GM18505 (cell line): Measurements from ENCODE around the gene MAP6.

ENCODE experiments used
- ATAC-seq: cut with Tn5 transposase; IDR thresholded peaks from one replicate; pipeline ENCODE4 v1.9.1; 2021; ENCODE audit not compliant: unreplicated experiment
- POLR2A ChIP-seq: IDR thresholded peaks from 4 replicates; pipeline ENCODE4 v1.6.1; 2011; ENCODE audit warnings: borderline replicate concordance; ENCODE audit not compliant: insufficient read depth, insufficient read length; ENCODE audit errors: extremely low read depth

Gene MAP6

DNA sequence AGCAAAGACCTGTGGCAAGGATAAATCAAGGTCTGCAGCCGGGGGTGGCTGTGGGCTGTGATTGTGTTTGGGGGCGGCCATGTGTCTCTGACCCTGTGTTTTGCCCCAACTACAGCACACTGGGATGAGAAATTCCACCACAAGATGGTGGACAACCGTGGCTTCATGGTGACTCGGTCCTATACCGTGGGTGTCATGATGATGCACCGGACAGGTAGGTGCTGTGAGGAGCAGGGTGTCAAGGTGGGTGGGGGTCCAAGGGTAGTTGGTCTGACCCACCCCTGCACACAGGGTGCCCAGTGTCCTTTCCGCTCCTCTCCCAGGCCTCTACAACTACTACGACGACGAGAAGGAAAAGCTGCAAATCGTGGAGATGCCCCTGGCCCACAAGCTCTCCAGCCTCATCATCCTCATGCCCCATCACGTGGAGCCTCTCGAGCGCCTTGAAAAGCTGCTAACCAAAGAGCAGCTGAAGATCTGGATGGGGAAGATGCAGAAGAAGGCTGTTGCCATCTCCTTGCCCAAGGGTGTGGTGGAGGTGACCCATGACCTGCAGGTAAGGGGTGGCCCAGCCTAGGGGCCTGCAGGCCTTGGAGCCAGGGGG lies 100.1 kb downstream of the MAP6 start:
- no peak for TF ChIP-seq POLR2A
- ATAC-seq: no peak

DNA sequence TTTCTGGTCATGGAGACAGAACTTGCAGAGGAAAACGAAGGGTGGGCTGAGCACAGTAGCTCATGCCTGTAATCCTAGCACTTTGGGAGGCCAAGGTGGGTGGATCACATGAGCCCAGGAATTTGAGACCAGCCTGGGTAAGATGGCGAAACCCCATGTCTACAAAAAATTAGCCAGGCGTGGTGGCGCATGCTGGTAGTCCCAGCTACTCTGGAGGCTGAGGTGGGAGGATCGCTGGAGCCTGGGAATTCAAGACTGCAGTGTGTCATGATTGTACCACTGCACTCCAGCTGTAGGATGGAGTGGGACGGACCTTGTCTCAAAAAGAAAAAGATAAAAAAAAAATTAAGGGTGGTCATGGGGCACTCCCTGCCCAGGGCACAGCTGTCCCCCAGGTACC lies 100.9 kb downstream of the MAP6 start:
- ATAC-seq: no peak

DNA sequence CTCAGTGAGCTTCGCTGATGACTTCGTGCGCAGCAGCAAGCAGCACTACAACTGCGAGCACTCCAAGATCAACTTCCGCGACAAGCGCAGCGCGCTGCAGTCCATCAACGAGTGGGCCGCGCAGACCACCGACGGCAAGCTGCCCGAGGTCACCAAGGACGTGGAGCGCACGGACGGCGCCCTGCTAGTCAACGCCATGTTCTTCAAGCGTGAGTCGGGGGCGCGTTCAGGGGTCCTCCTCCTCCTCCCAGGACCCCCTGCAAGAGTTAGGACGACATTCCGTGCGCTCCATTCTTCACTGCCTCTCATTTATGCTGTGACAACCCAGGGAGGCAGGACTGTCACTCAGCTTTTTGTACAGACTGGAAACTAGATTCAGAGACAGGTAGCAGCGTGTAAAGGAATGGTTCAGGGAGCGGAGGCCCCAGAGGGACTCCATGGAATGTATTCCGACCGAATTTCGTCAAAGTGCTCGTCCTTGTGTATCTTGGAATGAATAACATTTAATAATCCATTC lies 102.0 kb downstream of the MAP6 start:
- no peak for ATAC-seq

More for the DNA sequence above, 100.9 kb downstream of the MAP6 start:
- TF ChIP-seq POLR2A: no peak

DNA sequence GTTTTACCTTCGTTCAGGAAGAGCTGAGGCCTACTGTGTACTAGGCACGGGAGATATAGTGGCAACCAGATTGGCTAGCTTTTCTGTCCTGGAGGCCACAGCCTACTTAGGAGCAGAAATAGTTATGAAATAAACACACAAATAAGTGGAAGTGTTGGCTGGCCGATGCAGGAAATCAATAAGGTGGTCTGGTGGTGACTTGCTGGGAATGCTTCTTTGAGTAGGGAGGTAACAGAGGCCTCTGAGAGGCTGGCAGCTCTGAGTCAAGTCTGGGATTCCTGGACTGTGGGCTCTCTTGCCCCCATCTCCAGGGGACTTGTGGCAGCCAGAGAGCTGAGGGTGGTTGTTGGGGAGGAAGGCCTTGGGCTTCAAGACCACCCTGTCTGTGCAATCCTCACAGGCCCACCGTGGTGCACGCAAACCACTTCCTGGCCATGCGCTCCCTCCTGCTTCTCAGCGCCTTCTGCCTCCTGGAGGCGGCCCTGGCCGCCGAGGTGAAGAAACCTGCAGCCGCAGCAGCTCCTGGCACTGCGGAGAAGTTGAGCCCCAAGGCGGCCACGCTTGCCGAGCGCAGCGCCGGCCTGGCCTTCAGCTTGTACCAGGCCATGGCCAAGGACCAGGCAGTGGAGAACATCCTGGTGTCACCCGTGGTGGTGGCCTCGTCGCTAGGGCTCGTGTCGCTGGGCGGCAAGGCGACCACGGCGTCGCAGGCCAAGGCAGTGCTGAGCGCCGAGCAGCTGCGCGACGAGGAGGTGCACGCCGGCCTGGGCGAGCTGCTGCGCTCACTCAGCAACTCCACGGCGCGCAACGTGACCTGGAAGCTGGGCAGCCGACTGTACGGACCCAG lies 102.7 kb downstream of the MAP6 start:
- ATAC-seq: no peak
- no peak for TF ChIP-seq POLR2A

More for the DNA sequence above, 102.0 kb downstream of the MAP6 start:
- TF ChIP-seq POLR2A: no peak

DNA sequence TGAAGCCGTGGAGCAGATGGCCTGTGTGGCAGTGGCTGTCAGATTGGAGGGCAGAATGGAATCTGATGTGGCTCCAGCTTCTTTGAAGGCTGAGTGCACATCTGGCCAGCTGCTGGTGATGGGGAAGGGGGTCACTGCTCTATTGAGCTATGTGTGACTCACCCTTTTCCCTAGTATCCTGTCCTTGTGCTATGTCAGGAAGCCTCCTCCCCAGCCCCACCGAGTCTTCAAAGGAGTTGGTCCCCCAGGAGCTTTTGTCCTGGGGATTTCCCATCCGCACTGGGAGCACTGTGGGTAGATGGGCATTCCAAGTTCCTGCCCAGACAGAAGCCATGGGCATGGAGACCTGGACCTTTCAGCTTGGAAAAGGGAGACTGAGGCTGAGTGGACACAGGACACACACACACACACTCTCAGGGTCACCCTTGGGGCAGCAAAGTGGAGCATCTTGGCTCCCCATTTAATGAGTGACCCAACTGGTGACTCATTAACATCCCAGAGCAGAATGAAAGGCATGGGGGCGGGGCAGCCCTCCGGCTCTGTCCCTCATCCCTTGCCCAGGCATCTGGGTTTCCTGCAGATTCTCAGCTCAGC lies 103.5 kb downstream of the MAP6 start:
- no peak for ATAC-seq
- TF ChIP-seq POLR2A: no peak

DNA sequence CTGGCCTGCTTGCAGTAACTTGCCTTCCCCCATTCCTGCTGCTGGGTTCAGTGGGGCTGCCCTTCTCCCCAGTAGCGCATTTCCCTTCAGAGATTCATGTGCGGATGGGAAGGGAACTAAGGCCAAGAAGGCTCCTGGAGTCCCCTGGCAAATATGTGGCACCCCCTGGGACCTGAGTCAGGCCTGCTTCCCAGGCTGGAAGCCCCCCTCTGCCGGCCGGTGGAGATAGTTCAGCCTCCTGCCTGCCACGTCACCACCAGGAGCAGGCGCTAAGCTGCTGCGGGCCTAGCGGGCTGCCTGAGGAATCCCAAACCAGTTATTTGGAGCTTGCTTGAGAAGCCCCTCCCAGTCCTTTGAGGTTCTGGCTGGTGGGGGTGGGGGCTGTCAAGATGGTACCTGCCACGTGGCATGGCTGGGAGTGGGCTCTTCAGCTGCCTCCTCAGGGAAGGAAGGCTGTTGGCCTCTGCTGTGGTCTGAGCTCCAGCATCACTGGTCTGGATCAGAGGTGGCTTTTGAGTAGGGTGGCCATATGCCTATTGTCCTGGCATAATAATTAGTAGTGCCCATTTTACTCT lies 104.8 kb downstream of the MAP6 start:
- no peak for TF ChIP-seq POLR2A
- no peak for ATAC-seq

DNA sequence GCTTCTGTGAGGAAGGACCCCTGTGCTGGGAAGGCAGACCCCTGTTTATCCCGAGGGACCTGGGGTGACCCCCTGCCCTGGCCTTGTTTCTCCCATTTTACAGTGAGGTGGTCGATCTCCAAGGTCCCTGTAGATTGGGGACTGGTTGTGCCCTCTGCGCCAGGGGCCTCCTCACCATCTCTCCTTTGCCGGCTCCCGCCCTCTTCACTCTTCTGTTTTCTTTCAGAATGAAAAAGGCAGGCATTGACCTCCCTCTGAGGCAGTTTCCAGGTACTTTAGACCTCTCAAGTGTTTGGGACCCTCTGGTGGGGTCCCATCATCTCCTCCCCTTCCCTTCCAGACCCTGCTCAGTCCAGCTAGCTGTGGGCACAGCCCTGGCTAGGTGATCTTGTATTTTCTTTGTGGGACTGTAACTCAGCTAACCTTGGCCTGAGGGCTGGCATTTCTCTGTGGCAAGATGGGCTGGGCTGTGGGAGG lies 105.3 kb downstream of the MAP6 start:
- no peak for ATAC-seq
- TF ChIP-seq POLR2A: no peak

DNA sequence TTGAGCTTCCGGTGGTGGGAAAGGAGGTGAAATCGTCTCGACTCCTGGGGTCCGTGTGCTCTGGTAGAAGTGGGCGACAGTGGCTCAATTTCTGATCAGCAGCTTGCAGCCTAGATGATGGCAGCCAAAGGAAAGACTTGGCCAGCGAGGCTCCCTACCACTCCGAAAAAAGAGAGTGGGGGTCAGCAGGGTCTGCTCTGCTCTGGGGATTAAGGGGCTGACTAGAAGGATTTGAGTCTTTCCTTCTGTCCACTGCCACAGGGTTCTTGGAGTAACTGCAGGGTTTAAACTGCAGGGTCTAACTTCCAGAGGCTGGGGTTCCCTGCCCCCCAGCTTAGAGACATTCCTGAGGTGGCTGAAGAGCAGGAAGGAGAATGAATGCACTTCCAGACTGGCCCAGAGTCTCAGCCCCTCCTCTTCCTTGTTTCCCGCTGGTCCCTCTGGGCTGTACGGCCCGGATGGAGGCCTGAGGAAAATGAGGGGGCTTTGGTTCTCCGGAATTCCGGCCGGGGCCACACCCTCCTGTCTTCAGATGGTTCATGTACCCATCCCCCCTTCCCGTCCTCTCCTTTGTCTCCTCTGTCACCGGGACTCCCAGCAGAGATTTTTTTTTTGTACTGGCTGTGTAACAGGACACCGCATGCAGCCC lies 105.9 kb downstream of the MAP6 start:
- TF ChIP-seq POLR2A: peak; percentile 9
- ATAC-seq: no peak

DNA sequence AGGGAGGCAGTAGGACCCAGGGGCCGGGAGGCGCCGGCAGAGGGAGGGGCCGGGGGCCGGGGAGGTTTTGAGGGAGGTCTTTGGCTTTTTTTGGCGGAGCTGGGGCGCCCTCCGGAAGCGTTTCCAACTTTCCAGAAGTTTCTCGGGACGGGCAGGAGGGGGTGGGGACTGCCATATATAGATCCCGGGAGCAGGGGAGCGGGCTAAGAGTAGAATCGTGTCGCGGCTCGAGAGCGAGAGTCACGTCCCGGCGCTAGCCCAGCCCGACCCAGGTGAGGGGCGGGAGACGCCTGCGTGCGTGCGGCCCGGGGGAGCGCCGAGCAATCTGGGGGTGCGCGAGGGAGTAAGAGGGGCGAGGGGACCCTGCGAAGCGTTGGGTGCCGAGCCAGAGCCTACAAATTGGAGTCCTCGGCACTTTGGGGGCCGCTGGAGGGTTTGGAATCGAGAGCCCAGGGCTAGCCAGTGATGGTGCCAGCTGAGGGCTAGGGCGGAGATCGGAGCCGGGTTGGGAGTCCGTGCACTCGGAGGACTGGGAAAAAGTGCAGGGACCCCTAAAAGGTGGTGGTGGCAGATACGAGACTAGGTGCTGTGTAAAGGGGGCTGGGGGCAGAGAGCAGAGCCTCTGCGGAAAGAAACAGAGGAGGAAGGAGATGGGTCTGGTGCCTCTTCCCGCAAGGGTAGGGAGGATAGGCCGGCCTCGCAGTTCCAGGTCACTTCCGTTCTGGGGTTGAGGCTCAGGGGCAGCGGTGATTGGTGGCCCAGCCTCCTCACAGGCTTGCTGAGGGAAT lies 106.6 kb downstream of the MAP6 start, which contains the start of gene SERPINH1:
Gene SERPINH1 (plus strand): TSS at position 206 of the 788 bp plus-strand sequence. CDS start 4,097 bp downstream, outside the sequence.
- peak; percentile 85 for TF ChIP-seq POLR2A
- peak; percentile 67 for ATAC-seq

DNA sequence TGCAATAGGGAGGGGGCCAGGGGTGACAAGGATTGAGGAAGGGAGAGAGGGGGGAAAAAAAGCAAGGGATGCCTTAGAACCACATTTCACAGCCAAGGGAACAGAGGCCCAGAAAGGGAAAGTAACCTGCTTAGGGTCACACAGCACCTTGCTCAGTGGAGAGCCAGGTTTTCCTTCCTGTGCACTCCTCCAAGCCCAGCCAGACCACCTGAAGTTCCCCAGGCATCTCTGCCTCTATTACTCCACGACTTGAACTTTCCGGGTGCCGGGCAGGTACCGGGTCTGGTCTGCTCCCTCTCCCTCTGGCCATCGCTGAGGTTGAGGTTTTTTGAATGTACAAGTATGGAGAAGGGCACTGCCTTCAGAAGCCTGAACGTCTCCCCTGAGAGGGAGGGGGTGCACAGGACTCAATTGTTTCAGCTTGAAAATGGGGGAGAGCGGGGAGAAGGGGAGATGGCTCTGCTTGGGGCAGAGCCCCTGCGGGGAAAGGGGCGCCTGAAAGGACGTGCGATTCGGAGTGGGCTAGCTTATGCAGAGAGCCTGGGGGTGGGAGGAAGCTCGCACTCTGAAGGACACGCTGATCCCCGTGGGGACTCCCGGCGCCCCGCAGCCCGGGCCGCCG lies 107.3 kb downstream of the MAP6 start:
- peak; percentile 28 for TF ChIP-seq POLR2A
- ATAC-seq: no peak

DNA sequence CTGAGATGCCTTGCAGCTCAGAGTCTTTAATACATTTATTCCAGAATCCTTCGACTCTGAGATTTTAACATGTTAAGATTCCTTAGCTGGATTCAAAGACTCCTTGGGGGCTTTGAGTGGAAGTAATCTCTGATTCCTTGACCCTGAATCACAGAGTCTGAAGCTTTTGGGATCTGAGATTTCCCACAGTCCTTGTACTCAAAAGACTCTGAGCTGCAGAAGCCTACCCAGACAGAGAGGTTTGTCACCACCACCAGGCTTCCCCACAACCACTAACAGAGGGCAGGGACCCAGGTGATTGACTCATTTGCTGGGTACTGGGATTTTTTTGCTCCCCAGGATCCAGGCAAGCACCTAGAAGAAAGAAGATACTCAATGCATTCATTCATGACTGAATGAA lies 108.2 kb downstream of the MAP6 start:
- no peak for TF ChIP-seq POLR2A
- no peak for ATAC-seq
